Measurements from ENCODE around the gene NUBPL.
"Not testable (repeated sequence)": the region's sequence is repeated elsewhere in the genome, so short reads cannot be mapped to it uniquely, and the experiment has no call there.

NUBPL gene

GRCh38 chr14:31705731-31706130 is 144.5 kb downstream of the NUBPL start:
- Histone ChIP-seq H4K20me1 (ENCODE audit: control insufficient read depth, insufficient read depth, low read depth, low read length) (no peaks in the 10 kb centered on the region), H3K4me1 (ENCODE audit: control insufficient read depth, low read length) (no peaks in the 10 kb centered on the region), H3K27me3 (ENCODE audit: control insufficient read depth, low read length) (no peaks in the 10 kb centered on the region), H3K9me2 (replicated peaks; ENCODE audit: control insufficient read depth, low read length) (no peaks in the 10 kb centered on the region), H3K36me3 (ENCODE audit: control insufficient read depth, low read length) (no peaks in the 10 kb centered on the region), H3K4me2 (ENCODE audit: low read length) (no peak overlapping the region), H3K4me3 (ENCODE audit: low read length) (no peak overlapping the region), H3K9me3 (ENCODE audit: control insufficient read depth, insufficient read depth, low read length) (no peaks in the 10 kb centered on the region), H3F3A (ENCODE audit: control insufficient read depth, insufficient read depth) (no peaks in the 10 kb centered on the region), H3K79me2 (ENCODE audit: control insufficient read depth, low read length) (no peaks in the 10 kb centered on the region), H3K27ac (ENCODE audit: low read depth, low read length) (no peak overlapping the region)
- TF ChIP-seq, protein P1, sequence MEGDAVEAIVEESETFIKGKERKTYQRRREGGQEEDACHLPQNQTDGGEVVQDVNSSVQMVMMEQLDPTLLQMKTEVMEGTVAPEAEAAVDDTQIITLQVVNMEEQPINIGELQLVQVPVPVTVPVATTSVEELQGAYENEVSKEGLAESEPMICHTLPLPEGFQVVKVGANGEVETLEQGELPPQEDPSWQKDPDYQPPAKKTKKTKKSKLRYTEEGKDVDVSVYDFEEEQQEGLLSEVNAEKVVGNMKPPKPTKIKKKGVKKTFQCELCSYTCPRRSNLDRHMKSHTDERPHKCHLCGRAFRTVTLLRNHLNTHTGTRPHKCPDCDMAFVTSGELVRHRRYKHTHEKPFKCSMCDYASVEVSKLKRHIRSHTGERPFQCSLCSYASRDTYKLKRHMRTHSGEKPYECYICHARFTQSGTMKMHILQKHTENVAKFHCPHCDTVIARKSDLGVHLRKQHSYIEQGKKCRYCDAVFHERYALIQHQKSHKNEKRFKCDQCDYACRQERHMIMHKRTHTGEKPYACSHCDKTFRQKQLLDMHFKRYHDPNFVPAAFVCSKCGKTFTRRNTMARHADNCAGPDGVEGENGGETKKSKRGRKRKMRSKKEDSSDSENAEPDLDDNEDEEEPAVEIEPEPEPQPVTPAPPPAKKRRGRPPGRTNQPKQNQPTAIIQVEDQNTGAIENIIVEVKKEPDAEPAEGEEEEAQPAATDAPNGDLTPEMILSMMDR (IDR thresholded peaks at IDR 0.05; ENCODE audit: low read depth, low read length, poor library complexity, severe bottlenecking): no peak
- TF ChIP-seq EZH2phosphoT487 (IDR thresholded peaks at IDR 0.05; ENCODE audit: borderline replicate concordance, low read length): no peak

DNA sequence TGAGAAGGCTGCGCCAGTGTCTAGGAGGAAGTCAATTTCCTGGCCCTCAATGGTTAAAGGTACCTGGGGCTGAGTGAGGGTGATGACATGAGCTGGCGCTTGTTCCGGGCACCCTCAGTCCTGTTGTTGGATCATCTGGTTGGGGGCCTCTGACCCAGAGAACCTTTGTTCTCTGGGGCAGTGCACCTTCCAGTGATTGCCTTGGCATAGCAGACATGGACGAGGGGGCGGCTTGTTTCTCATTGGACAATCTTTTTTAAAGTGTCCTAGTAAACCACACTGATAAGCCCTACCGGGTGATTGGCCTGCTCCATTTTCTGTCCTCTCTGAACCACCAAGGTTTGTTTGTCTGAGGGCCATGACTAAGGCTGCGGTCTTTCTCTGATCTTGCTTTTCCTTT is 147.5 kb downstream of the NUBPL start:
- H3K4me2 ChIP-seq (ENCODE audit: low read length); H3F3A ChIP-seq (ENCODE audit: control insufficient read depth, insufficient read depth); H3K9me2 ChIP-seq (replicated peaks; ENCODE audit: control insufficient read depth, low read length); H3K79me2 ChIP-seq (ENCODE audit: control insufficient read depth, low read length); H3K4me1 ChIP-seq (ENCODE audit: control insufficient read depth, low read length); H3K9me3 ChIP-seq (ENCODE audit: control insufficient read depth, insufficient read depth, low read length); H3K27ac ChIP-seq (ENCODE audit: low read depth, low read length); H3K36me3 ChIP-seq (ENCODE audit: control insufficient read depth, low read length); H4K20me1 ChIP-seq (ENCODE audit: control insufficient read depth, insufficient read depth, low read depth, low read length); H3K4me3 ChIP-seq (ENCODE audit: low read length); H3K27me3 ChIP-seq (ENCODE audit: control insufficient read depth, low read length): not testable (repeated sequence)

DNA sequence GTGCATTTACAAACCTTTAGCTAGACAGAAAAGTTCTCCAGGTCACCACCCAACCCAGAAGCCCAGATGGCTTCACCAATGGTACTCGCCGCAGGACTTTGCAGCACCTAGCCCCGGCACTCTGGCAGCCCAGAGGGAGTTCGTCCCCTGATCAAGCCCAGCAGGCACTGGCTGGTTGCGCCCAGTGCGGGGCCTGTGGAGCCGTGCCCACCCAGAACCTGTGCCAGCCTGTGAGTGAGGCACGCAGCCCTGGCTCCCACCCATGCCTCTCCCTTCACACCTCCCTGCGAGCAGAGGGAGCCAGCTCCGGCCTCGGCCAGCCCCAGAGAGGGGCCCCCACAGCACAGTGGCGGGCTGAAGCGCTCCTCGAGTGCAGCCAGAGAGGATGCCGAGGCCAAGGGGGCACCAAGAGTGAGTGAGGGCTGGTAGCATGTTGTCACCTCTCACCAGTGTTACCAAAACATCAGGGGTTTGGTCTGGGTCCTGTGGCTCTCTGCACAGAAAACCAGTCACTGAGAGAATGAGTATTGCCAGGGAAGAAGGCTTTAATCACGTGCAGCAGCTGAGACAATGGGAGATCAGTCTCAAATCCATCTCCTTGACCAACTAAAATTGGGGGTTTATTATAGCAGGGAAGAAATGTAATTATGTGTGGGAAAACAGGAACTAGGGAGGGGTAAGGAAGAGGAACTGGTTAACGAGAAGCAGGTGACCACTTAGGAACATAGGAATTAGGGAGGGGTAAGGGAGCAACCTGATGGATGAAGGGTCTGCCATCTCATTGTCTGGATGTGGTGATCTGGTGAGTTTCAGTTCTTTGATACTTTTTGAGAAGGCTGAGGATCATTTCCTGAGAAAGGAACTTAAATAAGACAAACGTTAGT is 151.3 kb downstream of the NUBPL start:
- Histone ChIP-seq H3K4me3 (ENCODE audit: low read length) (no peak overlapping the region), H3K4me2 (ENCODE audit: low read length) (no peak overlapping the region), H4K20me1 (ENCODE audit: control insufficient read depth, insufficient read depth, low read depth, low read length) (no peaks in the 10 kb centered on the region), H3F3A (ENCODE audit: control insufficient read depth, insufficient read depth) (no peaks in the 10 kb centered on the region), H3K36me3 (ENCODE audit: control insufficient read depth, low read length) (no peaks in the 10 kb centered on the region), H3K9me3 (ENCODE audit: control insufficient read depth, insufficient read depth, low read length) (no peaks in the 10 kb centered on the region), H3K27me3 (ENCODE audit: control insufficient read depth, low read length) (no peaks in the 10 kb centered on the region), H3K27ac (ENCODE audit: low read depth, low read length) (no peak overlapping the region), H3K79me2 (ENCODE audit: control insufficient read depth, low read length) (no peaks in the 10 kb centered on the region), H3K9me2 (replicated peaks; ENCODE audit: control insufficient read depth, low read length) (no peaks in the 10 kb centered on the region), H3K4me1 (ENCODE audit: control insufficient read depth, low read length) (no peaks in the 10 kb centered on the region)
- TF ChIP-seq, protein P1 (IDR thresholded peaks at IDR 0.05; ENCODE audit: low read depth, low read length, poor library complexity, severe bottlenecking): no peak
- no peak for TF ChIP-seq EZH2phosphoT487 (IDR thresholded peaks at IDR 0.05; ENCODE audit: borderline replicate concordance, low read length)

DNA sequence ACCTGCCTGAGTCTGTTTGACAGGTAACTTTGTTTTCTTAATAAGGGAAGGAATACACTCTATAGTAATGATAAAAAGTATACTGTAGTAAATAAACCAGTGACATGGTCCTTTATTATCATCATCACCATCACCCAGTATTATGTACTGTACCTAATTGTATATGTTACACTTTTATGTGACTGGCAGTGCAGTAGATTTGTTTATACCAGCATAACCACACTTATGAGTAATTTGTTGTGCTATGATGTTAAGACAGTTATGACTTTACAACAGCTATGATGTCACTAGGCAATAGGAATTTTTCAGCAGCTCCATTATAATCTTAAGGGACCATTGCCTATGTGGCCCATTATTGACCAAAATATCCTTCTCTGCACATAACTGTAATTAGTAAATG is 155.0 kb downstream of the NUBPL start:
- H3K4me2 ChIP-seq (ENCODE audit: low read length): no peak overlapping the region
- no peak overlapping the region for H3K27ac ChIP-seq (ENCODE audit: low read depth, low read length)
- H3K4me3 ChIP-seq (ENCODE audit: low read length): no peak overlapping the region
- no peaks in the 10 kb centered on the region for H3K9me3 ChIP-seq (ENCODE audit: control insufficient read depth, insufficient read depth, low read length)
- no peaks in the 10 kb centered on the region for H3K36me3 ChIP-seq (ENCODE audit: control insufficient read depth, low read length)
- H3K27me3 ChIP-seq (ENCODE audit: control insufficient read depth, low read length): no peaks in the 10 kb centered on the region
- no peak for TF ChIP-seq EZH2phosphoT487 (IDR thresholded peaks at IDR 0.05; ENCODE audit: borderline replicate concordance, low read length)
- TF ChIP-seq, protein P1 (IDR thresholded peaks at IDR 0.05; ENCODE audit: low read depth, low read length, poor library complexity, severe bottlenecking): no peak
- H3K79me2 ChIP-seq (ENCODE audit: control insufficient read depth, low read length): no peaks in the 10 kb centered on the region
- H3F3A ChIP-seq (ENCODE audit: control insufficient read depth, insufficient read depth): no peaks in the 10 kb centered on the region
- no peaks in the 10 kb centered on the region for H3K4me1 ChIP-seq (ENCODE audit: control insufficient read depth, low read length)
- no peaks in the 10 kb centered on the region for H3K9me2 ChIP-seq (replicated peaks; ENCODE audit: control insufficient read depth, low read length)
- no peaks in the 10 kb centered on the region for H4K20me1 ChIP-seq (ENCODE audit: control insufficient read depth, insufficient read depth, low read depth, low read length)

Measured in DOHH2 (cell line).